ENCODE data around the gene POLD4.

- TF ChIP-seq CTCF (IDR thresholded peaks at IDR 0.05), result no peak
- TF ChIP-seq POLR2A (IDR thresholded peaks at IDR 0.05), result no peak
These were observed 46.4 kb downstream of the POLD4 start for GRCh38 chr11:67306769-67307544.
